ENCODE measurements around the gene AHNAK2. TPM values are rescaled to one million over a fixed set of nuclear protein-coding genes. Genes with fewer than 3 reads are reported as not detected.

AHNAK2 gene
- total RNA-seq, 1 donor: under 0.01 TPM

- DNase-seq (ENCODE audit: low read depth in 2 of 3, low spot score in 2 of 3): no peak
Observed at GRCh38 chr14:104942586-104942985, 35.6 kb downstream of the AHNAK2 start.

DNA sequence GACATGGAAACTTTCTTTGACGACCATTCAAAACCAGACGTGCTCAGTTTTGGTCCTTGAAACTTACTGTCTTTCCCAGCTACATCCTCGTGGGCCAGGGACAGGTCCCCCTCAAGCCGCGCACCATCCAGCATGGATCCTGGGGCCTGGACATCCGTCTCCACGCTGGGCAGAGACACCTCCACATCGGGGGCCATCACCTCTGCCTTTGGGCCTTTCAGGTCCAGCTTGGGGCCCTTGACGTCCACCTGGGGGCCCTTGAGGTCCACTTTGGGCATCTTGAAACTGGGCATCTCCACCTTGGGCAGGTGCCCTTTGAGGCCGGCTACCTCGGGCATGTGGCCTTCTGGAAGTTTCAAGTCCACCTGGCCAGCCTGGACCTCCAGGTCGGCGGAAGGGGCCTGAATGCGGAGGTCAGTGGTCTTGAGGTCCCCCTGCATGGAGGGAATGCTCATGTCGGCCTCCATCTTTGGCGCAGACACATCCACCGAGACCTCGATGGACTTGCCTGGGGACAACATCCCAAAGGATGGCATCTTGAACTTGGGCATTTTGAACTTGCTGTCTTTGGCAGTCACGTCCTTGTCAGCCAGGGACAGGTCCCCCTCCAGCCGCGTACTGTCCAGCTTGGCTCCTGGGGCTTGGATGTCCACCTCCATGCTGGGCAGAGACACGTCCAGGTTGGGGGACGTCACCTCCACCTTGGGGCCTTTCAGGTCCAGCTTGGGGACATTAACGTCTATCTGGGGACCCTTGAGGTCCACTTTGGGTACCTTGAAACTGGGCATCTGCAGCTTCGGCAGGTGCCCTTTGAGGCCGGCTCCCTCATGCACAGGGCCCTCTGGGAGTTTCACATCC, 36.4 kb downstream of the AHNAK2 start:
- DNase-seq (ENCODE audit: low read depth in 2 of 3, low spot score in 2 of 3): no peak

- no peak for DNase-seq (ENCODE audit: low read depth in 2 of 3, low spot score in 2 of 3)
Observed at GRCh38 chr14:104940526-104941150, 37.5 kb downstream of the AHNAK2 start.

DNA sequence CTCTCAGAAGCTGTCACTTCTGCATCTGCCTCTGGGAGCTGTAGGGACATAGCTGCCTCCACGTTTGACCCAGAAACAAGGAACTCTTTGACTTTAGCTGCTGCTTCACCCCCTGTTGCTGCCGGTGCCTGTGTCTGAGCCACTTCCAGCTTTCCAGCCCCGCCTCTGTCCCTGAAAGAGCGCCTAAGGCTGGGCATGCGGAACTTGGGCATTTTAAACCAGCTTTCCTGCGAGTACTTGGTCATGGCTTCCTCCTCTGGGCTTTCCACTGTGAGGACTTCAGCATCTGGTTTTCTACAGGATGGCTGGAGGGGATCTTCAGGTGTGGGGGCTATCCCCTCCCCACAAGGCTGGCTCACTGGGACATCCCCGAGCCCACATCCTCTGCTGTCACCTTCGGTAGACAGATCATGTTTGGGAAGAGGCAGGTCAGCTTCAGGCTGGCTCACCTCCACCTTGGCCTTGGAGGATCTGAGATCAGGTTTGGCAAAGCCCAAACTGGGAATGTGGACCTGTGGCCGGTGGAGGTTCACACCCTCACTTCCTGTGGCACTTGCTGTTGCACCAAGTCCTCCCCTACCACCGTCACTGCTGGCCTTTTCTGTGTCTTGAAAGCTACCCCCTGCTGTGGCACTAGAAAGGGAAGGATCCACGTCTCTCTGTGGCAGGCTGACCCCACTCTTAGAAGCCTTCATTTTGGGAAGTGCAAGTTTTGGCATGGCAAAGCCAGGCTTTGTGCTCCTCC, 38.3 kb downstream of the AHNAK2 start:
- no peak for DNase-seq (ENCODE audit: low read depth in 2 of 3, low spot score in 2 of 3)

DNA sequence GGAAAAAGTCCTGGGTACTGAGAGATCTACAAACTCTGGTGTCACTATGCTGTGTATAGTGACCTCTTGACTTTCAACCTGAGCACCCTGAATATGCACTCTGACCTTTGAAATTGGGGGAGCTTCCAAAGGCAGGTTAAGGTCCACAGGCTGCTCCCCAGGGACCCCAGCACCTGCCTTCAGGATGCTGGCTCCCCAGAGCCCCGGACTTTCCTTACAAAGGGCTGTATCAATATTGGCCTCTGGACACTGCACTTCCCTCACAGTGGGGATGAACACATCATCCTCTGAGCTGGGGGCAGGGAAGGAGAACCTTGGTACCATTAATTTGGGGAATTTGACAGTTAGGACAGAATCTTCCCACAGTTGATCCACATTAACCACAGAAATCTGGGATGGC, 39.2 kb downstream of the AHNAK2 start:
- DNase-seq (ENCODE audit: low read depth in 2 of 3, low spot score in 2 of 3): no peak

DNA sequence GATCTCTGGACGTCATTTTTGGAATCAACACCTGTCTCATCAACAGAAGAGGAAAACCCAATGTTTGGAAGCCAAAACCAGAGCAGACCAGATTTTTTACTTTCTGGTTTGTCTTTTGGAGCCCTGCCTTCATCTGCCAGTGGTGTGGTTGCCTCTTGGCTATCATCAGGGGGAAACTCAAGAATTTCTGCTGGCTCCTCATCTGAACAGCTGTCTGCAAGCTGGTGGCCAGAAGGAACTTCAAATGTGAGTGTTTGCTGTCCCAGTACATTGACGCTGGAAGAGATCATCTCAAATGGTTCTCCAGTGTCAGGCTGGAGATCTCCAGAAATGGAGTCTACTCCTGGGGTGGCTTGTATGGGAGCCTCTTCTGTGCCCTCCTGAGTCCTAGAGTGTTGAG, 39.7 kb downstream of the AHNAK2 start:
- no peak for DNase-seq (ENCODE audit: low read depth in 2 of 3, low spot score in 2 of 3)

DNA sequence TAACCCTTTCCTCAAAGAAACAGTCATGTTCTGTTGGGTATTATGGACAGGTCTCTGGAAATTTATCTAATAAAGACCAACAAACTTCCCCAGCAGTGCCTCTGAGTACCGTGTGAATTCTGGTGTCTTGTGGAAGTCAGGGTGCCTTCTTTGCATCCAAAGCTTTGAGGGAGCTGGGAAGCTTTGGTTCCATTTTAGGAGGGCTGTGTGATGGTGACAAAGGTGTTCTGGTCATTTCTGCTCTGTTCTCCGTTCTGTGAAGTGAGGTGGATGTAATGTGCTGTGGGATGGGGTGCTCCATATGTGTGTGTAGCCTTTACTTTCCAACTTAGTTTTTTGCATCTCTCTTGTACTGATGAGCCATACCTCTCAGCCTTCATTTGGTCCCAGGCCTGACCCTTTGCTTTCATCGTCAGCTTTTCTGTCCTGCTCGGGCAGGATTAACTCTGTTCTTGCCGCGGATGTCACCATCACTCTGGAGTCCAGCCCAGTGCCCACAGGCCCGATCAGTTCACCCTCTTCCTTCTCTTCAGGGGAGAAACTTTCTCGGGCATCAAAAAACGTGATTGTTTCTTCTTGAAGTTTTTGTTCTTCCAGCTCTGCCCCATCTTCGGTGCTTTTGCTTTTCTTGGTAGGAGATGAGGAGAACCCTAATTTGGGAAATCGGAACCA, 40.3 kb downstream of the AHNAK2 start:
- DNase-seq (ENCODE audit: low read depth in 2 of 3, low spot score in 2 of 3): no peak

- DNase-seq (ENCODE audit: low read depth in 2 of 3, low spot score in 2 of 3): no peak
Observed at GRCh38 chr14:104937161-104937560, 41.0 kb downstream of the AHNAK2 start.

GRCh38 chr14:104936361-104937155, 41.6 kb downstream of the AHNAK2 start:
- DNase-seq (ENCODE audit: low read depth in 2 of 3, low spot score in 2 of 3): no peak

GRCh38 chr14:104935955-104936354, 42.2 kb downstream of the AHNAK2 start:
- DNase-seq (ENCODE audit: low read depth in 2 of 3, low spot score in 2 of 3): no peak

GRCh38 chr14:104935026-104935650, 43.0 kb downstream of the AHNAK2 start:
- DNase-seq (ENCODE audit: low read depth in 2 of 3, low spot score in 2 of 3): no peak

DNA sequence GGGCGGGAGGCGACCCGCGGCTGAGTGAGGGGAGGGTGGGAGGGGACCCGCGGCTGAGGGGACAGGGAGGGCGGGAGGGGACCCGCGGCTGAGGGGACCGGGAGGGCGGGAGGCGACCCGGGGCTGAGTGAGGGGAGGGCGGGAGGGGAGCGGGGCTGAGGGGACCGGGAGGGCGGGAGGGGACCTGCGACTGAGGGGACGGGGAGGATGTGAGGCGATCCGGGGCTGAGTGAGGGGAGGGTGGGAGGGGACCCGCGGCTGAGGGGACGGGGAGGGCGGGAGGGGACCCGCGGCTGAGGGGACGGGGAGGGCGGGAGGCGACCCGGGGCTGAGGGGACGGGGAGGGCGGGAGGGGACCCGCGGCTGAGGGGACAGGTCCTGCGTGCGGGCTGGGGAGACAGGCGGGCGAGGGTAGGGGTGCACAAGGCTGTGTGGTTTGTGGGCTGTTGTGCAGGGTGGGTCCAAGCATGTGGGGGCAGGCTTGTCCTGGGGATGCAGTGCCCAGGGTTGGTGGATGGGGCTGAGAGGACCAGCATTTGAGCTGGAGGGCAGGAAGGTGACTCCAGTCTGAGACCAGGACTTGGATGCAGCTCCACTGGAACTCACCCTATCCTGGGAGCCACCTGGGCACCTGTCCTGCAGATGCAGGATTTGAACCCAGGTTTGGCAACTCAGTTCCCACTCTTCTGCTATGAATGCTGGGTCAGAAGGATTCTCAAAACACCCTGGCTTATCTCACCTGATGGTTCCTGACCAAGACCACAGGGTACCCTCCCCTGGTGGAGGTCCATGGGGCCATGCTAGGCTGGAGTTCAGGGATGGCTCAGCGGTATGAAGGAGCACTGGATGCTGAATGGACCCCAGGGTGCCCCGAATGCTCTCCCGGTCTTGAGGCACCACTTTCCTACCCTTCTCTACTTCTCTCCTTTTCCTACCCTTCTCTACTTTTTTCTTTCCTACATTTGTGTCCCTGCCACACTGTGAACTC, 44.1 kb downstream of the AHNAK2 start:
- peak in 1 of 3 donors; percentile 19 for DNase-seq (ENCODE audit: low read depth in 2 of 3, low spot score in 2 of 3)

GRCh38 chr14:104932676-104933631, 45.2 kb downstream of the AHNAK2 start:
- peak; percentile 70 to 82 (median 80) for DNase-seq (ENCODE audit: low read depth in 2 of 3, low spot score in 2 of 3)

DNA sequence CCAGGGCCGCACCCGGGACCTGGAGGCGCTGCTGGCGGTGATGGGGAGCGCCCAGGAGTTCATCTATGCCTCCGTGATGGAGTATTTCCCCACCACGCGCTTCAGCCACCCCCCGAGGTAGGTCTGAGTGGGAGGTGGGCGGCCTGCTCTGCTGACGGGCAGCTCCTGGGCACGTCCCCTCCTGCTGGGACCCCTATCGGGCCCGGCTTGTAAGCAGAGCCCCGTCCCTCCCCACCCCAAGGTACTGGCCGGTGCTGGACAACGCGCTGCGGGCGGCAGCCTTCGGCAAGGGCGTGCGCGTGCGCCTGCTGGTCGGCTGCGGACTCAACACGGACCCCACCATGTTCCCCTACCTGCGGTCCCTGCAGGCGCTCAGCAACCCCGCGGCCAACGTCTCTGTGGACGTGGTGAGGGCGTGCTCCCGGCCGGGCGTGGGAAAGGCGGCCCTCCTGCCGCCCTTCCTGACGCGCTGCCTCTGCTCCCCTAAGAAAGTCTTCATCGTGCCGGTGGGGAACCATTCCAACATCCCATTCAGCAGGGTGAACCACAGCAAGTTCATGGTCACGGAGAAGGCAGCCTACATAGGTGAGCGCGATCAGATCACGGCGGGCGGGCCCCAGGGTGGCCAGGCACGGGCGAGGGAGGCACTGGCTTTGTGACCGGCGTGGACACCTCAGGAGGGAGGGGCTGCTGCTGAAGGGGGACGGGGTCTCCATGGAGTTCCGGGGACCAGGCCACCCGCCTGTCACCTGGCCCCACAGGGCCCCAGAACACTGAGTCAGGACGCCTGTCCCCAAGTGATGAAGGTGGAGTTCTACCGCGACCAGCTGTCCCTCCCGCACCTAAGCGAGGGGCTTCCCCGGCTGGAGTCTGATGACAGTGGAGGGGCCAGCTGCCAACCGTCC, 46.2 kb downstream of the AHNAK2 start:
- no peak for DNase-seq (ENCODE audit: low read depth in 2 of 3, low spot score in 2 of 3)

DNA sequence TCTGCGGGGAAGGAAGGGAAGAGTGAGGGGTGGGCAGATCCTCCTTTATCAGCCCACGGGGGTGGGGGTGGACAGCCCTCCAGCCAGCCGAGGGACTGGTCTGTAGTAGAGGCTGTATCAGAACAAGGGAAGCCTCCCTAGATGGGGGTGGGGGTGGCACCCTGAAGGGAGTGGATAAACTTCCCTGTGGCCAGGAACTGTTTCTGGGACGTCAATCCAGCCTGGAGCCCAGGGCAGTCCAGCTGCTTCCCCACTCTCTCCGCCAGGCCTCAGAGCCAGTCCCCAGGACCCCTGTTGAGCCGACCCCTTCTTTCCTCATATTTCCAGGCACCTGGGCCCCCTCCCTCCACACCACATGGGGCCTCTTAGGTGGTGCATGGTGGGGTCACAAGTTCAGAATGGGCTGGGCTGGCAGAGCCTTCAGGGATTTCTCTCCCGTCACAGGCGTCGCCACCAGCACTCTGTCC, 46.8 kb downstream of the AHNAK2 start:
- no peak for DNase-seq (ENCODE audit: low read depth in 2 of 3, low spot score in 2 of 3)

Data from hematopoietic multipotent progenitor cell (in vitro differentiated cells).